ENCODE measurements around the gene FXR2. TPM values are rescaled to one million over a fixed set of nuclear protein-coding genes. Genes with fewer than 3 reads are reported as not detected.

FXR2 gene
- total RNA-seq, 1 experiment from 2014 or later: 61.5 TPM

DNA sequence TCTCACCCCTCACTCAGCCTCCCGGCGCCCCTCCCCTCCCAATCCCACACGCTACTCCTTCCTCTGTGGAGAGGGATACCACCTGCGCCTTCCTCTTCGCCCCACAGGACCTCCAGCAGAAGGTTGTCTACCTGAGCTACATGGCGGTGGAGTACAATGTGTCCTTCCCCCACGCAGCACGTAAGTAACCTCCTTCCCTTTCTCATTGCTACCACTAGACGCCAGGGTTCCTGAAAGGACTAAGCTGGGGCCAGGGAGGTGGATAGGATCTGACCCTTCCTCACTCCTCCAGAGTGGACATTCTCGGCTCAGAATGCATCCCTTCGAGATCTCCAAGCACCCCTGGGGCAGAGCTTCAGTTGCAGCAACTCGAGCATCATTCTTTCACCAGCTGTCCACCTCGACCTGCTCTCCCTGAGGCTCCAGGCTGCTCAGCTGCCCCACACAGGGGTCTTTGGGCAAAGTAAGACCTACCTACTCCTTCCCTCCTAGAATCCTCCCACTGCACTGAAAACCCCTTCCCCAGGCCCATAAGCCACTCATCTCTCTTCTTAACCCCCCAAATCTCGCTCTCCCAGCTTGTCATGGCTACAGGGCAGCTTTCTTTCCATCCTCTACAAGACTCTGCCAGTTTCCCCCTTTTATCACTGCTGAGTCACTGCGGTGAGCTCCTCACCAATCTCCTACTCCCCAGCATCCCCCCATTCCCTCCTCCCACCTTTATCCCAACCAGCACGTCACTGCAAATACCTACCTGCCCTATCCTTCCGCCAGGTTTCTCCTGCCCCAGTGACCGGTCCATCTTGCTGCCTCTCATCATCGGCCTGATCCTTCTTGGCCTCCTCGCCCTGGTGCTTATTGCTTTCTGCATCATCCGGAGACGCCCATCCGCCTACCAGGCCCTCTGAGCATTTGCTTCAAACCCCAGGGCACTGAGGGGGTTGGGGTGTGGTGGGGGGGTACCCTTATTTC lies 33.8 kb downstream of the FXR2 start:
- no peak overlapping the region for H3K4me3 ChIP-seq
- H3K4me2 ChIP-seq: no peak overlapping the region
- no peaks in the 10 kb centered on the region for H3K9me3 ChIP-seq (ENCODE audit: insufficient read depth, low read depth)
- H3K27me3 ChIP-seq (ENCODE audit: insufficient read depth, low read depth): no peaks in the 10 kb centered on the region
- DNase-seq: no peak
- CTCF ChIA-PET: no interaction called here
- H2AFZ ChIP-seq: no peak overlapping the region
- peaks cover 31% of the 10 kb centered on the region for H4K20me1 ChIP-seq (ENCODE audit: insufficient read depth)
- H3K27ac ChIP-seq: no peak overlapping the region; the same call in 1 of the 2 replicates
- peaks cover 44% of the 10 kb centered on the region for H3K4me1 ChIP-seq (replicated peaks; ENCODE audit: insufficient read depth)
- intact Hi-C loops (cut with micrococcal nuclease; ENCODE audit: unreplicated experiment): loop anchor here (10.0 kb wide), 3 partner anchors 274 to 536 kb away; partner anchors contain the start of genes CHD3, CYB5D1, NAA38 and SLC16A11
- TF ChIP-seq EZH2 (IDR thresholded peaks at IDR 0.05; ENCODE audit: low read depth): no peak
- TF ChIP-seq, protein P1, sequence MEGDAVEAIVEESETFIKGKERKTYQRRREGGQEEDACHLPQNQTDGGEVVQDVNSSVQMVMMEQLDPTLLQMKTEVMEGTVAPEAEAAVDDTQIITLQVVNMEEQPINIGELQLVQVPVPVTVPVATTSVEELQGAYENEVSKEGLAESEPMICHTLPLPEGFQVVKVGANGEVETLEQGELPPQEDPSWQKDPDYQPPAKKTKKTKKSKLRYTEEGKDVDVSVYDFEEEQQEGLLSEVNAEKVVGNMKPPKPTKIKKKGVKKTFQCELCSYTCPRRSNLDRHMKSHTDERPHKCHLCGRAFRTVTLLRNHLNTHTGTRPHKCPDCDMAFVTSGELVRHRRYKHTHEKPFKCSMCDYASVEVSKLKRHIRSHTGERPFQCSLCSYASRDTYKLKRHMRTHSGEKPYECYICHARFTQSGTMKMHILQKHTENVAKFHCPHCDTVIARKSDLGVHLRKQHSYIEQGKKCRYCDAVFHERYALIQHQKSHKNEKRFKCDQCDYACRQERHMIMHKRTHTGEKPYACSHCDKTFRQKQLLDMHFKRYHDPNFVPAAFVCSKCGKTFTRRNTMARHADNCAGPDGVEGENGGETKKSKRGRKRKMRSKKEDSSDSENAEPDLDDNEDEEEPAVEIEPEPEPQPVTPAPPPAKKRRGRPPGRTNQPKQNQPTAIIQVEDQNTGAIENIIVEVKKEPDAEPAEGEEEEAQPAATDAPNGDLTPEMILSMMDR (conservative IDR thresholded peaks at IDR 0.05): no peak
- peaks cover 37% of the 10 kb centered on the region for H3K79me2 ChIP-seq (ENCODE audit: low read depth)
- peaks cover 15% of the 10 kb centered on the region for H3K36me3 ChIP-seq (ENCODE audit: low read depth)
- no TSS peak for BruUV-seq (replicated peaks)
- POLR2A ChIA-PET (ENCODE audit: unreplicated experiment): interaction anchor here (0.6 to 0.7 kb wide), 3 partner anchors 46 to 1808 kb away, joined by 3 to 6 read pairs (median 4); no protein-coding TSS in a partner anchor
- peaks cover 40% of the 10 kb centered on the region for H3F3A ChIP-seq (ENCODE audit: insufficient read depth, low read depth)
- H3K9me2 ChIP-seq (ENCODE audit: insufficient read depth): no peaks in the 10 kb centered on the region

- ChIA-PET CTCF (interaction anchor here (0.5 to 1.1 kb wide), 3 partner anchors 25 to 298 kb away, joined by 3 to 4 read pairs (median 3); partner anchors contain the start of genes SLC2A4 and TP53), POLR2A (ENCODE audit: unreplicated experiment) (interaction anchor here (0.6 to 1.2 kb wide), 6 partner anchors 9 to 200 kb away, joined by 3 to 8 read pairs (median 4); partner anchors contain the start of genes CHRNB1 and TP53)
- Histone ChIP-seq H3K4me3 (peak overlapping the region; percentile 38; the same call in 1 of the 2 replicates), H3K4me2 (peak overlapping the region; percentile 72), H3K9me2 (ENCODE audit: insufficient read depth) (no peaks in the 10 kb centered on the region), H3F3A (ENCODE audit: insufficient read depth, low read depth) (peaks cover 49% of the 10 kb centered on the region), H3K36me3 (ENCODE audit: low read depth) (peaks cover 24% of the 10 kb centered on the region), H3K27ac (peak overlapping the region; percentile 88), H3K4me1 (replicated peaks; ENCODE audit: insufficient read depth) (peaks cover 52% of the 10 kb centered on the region), H3K9me3 (ENCODE audit: insufficient read depth, low read depth) (no peaks in the 10 kb centered on the region), H3K27me3 (ENCODE audit: insufficient read depth, low read depth) (no peaks in the 10 kb centered on the region), H3K79me2 (ENCODE audit: low read depth) (peaks cover 37% of the 10 kb centered on the region), H4K20me1 (ENCODE audit: insufficient read depth) (peaks cover 40% of the 10 kb centered on the region), H2AFZ (no peak overlapping the region)
- no TSS peak for BruUV-seq (replicated peaks)
- DNase-seq: no peak
- TF ChIP-seq, protein P1 (conservative IDR thresholded peaks at IDR 0.05): no peak
- no peak for TF ChIP-seq EZH2 (IDR thresholded peaks at IDR 0.05; ENCODE audit: low read depth)
- intact Hi-C loops (cut with micrococcal nuclease; ENCODE audit: unreplicated experiment): loop anchor here (10.0 kb wide), 3 partner anchors 275 to 535 kb away; partner anchors contain the start of genes CHD3, CYB5D1, NAA38 and SLC16A11
Measured at GRCh38 chr17:7579834-7580603, 34.7 kb downstream of the FXR2 start.

All from PC-9 (cell line).